Progenitor cell of endocrine pancreas (in vitro differentiated cells): ENCODE measurements around the gene ICAM3. TPM values are rescaled to one million over a fixed set of nuclear protein-coding genes. Genes with fewer than 3 reads are reported as not detected.

Experiments
- DNase-seq: peaks from one replicate; pipeline ENCODE4 v3.0.0; 2021; ENCODE audit warnings: low spot score; ENCODE audit not compliant: unreplicated experiment
- H3K27ac Mint-ChIP-seq: 2 replicates; pipeline ENCODE4 v1.8.0; 2021; ENCODE audit warnings: mild to moderate bottlenecking, moderate library complexity, mixed read lengths
- H3K27me3 Mint-ChIP-seq: 2 replicates; pipeline ENCODE4 v1.8.0; 2021; ENCODE audit warnings: mixed read lengths
- H3K36me3 Mint-ChIP-seq: 2 replicates; pipeline ENCODE4 v1.8.0; 2022; ENCODE audit warnings: mixed read lengths; ENCODE audit not compliant: insufficient read depth
- H3K4me1 Mint-ChIP-seq: 2 replicates; pipeline ENCODE4 v1.8.0; 2021; ENCODE audit warnings: low read depth, mixed read lengths
- H3K4me3 Mint-ChIP-seq: 2 replicates; pipeline ENCODE4 v1.8.0; 2021; ENCODE audit warnings: low read depth, mild to moderate bottlenecking, moderate library complexity, mixed read lengths
- H3K9me3 Mint-ChIP-seq: 2 replicates; pipeline ENCODE4 v1.8.0; 2021; ENCODE audit warnings: low read depth, mixed read lengths
- CTCF ChIP-seq: fragments of 200-600 bp; sonication (generic); IDR thresholded peaks from one replicate; pipeline ENCODE4 v1.5.0; 2021; ENCODE audit warnings: antibody characterized with exemption, mild to moderate bottlenecking; ENCODE audit not compliant: unreplicated experiment
- total RNA-seq: library from RNA; stranded (reverse); gene quantifications from 2 replicates; pipeline ENCODE4 v1.2.1, GENCODE V29; 2021

Gene ICAM3
- total RNA-seq, 1 donor from 2014 or later, result 5.1 TPM

- TF ChIP-seq CTCF, result no peak
- no peak overlapping the region for H3K4me3 Mint-ChIP-seq
- H3K27me3 Mint-ChIP-seq, result no peaks in the 10 kb centered on the region
- no peaks in the 10 kb centered on the region for H3K9me3 Mint-ChIP-seq
- H3K27ac Mint-ChIP-seq, result no peak overlapping the region
- no peaks in the 10 kb centered on the region for H3K4me1 Mint-ChIP-seq
- peaks cover 17% of the 10 kb centered on the region for H3K36me3 Mint-ChIP-seq
- DNase-seq, result no peak
These were observed 26.1 kb upstream of the ICAM3 start for GRCh38 chr19:10365518-10365917.

DNA sequence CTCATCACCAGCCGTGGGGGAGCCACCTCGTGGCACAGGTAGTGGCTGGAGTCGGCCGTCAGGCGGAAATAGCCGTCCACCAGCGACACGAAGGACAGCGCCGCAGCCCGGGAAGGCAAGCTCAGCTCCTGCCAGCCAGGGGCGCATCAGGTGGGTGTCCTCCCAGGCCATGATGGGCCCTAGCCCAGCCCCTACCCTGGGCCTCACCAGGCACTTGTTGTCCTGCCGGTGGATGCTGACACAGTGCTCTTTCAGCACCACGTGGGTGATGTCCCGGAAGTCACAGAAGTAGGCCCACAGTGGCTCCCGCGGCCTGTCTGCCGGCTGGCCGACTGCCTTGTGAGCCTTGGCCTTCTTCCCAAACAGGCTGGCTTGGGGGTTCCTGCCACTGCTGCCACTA is 25.2 kb upstream of the ICAM3 start:
- H3K9me3 Mint-ChIP-seq, result no peaks in the 10 kb centered on the region
- H3K36me3 Mint-ChIP-seq, result peaks cover 17% of the 10 kb centered on the region
- DNase-seq, result no peak
- no peak overlapping the region for H3K4me3 Mint-ChIP-seq
- H3K4me1 Mint-ChIP-seq, result no peaks in the 10 kb centered on the region
- no peak overlapping the region for H3K27ac Mint-ChIP-seq
- TF ChIP-seq CTCF, result no peak
- no peaks in the 10 kb centered on the region for H3K27me3 Mint-ChIP-seq

DNA sequence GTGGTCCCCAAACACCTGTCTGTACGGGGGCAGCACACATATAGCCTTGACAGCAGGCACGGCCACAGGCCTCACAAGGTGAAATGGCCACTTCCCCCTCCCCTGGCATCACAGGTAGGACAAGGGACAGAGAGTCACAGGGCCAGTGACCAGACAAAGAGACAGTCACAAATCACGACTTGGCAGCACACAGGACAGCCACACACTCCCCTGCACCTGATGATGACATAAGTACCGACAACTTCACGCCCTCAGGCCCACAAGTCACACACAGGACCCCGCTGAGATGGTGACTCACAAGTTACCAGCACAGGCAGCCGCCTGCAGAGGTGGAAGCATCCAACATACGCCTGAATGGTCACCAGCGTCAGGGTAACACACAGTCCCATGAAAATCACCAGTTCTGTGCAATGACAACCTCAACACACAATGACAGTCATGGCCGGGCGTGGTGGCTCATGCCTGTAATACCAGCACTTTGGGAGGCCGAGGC is 24.4 kb upstream of the ICAM3 start:
- no peak overlapping the region for H3K27ac Mint-ChIP-seq
- H3K36me3 Mint-ChIP-seq, result peaks cover 12% of the 10 kb centered on the region
- H3K4me1 Mint-ChIP-seq, result no peaks in the 10 kb centered on the region
- H3K9me3 Mint-ChIP-seq, result no peaks in the 10 kb centered on the region
- no peak for DNase-seq
- H3K4me3 Mint-ChIP-seq, result no peak overlapping the region
- no peak for TF ChIP-seq CTCF
- H3K27me3 Mint-ChIP-seq, result no peaks in the 10 kb centered on the region

GRCh38 chr19:10362259-10362658 is 22.8 kb upstream of the ICAM3 start:
- Mint-ChIP-seq H3K9me3 (no peaks in the 10 kb centered on the region), H3K36me3 (peaks cover 12% of the 10 kb centered on the region), H3K27ac (no peak overlapping the region), H3K4me3 (no peak overlapping the region), H3K4me1 (no peaks in the 10 kb centered on the region), H3K27me3 (no peaks in the 10 kb centered on the region)
- DNase-seq, result no peak
- TF ChIP-seq CTCF, result no peak

DNA sequence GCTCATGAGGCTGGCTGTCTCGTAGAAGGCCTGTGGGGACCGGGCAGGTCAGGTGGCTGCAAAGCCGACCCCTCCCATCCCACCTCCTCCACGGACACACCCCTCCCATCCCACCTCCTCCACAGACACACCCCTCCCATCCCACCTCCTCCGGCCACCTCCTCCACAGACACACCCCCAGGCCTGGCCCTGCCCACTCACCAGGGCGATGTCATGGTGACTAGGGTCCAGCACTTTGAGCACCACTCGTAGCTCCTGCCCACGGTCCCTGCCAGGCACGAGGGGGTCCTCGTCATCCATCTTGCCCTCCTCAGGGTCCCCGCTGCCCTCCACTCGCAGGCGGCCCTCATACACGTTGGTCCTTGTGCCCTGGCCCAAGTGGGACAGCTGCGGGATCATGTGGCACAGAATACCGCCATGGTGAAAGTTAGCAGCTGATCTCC is 22.2 kb upstream of the ICAM3 start:
- no peak for DNase-seq

More for the DNA sequence above, 22.2 kb upstream of the ICAM3 start:
- no peak for TF ChIP-seq CTCF
- H3K36me3 Mint-ChIP-seq, result peaks cover 12% of the 10 kb centered on the region
- H3K27me3 Mint-ChIP-seq, result no peaks in the 10 kb centered on the region
- H3K4me3 Mint-ChIP-seq, result no peak overlapping the region
- H3K9me3 Mint-ChIP-seq, result no peaks in the 10 kb centered on the region
- no peaks in the 10 kb centered on the region for H3K4me1 Mint-ChIP-seq
- H3K27ac Mint-ChIP-seq, result no peak overlapping the region
